HepG2 (cell line): ENCODE data around the gene GDF9. TPM values are rescaled to one million over a fixed set of nuclear protein-coding genes. Genes with fewer than 3 reads are reported as not detected.
A peak's percentile ranks its signal among the peaks of the same experiment; 100 is the strongest.

ENCODE experiments used
- AHDC1 ChIP-seq: sonication (generic); formaldehyde crosslinking; IDR thresholded peaks from 2 replicates; pipeline ENCODE4 v1.5.1; 2020; ENCODE audit warnings: mild to moderate bottlenecking, missing genetic modification reagents, borderline replicate concordance
- ARID4A ChIP-seq: sonication (generic); formaldehyde crosslinking; IDR thresholded peaks from 2 replicates; pipeline ENCODE4 v1.5.0; 2020; ENCODE audit warnings: mild to moderate bottlenecking, missing genetic modification reagents, borderline replicate concordance
- FOXO1 ChIP-seq: sonication (generic); formaldehyde crosslinking; IDR thresholded peaks from 2 replicates; pipeline ENCODE4 v1.4.0; 2020; ENCODE audit warnings: missing genetic modification reagents
- FOXP1 ChIP-seq, 2 experiments: fragments of 450-650 bp in 1 of 2; IDR thresholded peaks; 2 replicates each; pipeline ENCODE4 v1.6.1; 2017 to 2018; ENCODE audit warnings: antibody characterized with exemption in 1 of 2
- GMEB1 ChIP-seq: sonication (generic); formaldehyde crosslinking; IDR thresholded peaks from 2 replicates; pipeline ENCODE4 v1.5.1; 2020; ENCODE audit warnings: missing genetic modification reagents, mild to moderate bottlenecking, borderline replicate concordance
- HMG20A ChIP-seq: IDR thresholded peaks from 2 replicates; pipeline ENCODE4 v1.6.1; 2016; ENCODE audit warnings: borderline replicate concordance
- HOXA5 ChIP-seq: sonication (generic); formaldehyde crosslinking; IDR thresholded peaks from 2 replicates; pipeline ENCODE4 v1.4.0; 2020; ENCODE audit warnings: missing genetic modification reagents
- PLRG1 ChIP-seq: fragments of 450-650 bp; conservative IDR thresholded peaks from 2 replicates; pipeline ENCODE4 v1.6.1; 2016
- SALL1 ChIP-seq: sonication (generic); formaldehyde crosslinking; IDR thresholded peaks from 2 replicates; pipeline ENCODE4 v1.8.0; 2022; ENCODE audit warnings: mild to moderate bottlenecking, missing genetic modification reagents
- THYN1 ChIP-seq: sonication (generic); formaldehyde crosslinking; IDR thresholded peaks from 2 replicates; pipeline ENCODE4 v1.8.1; 2023; ENCODE audit warnings: low read depth, mild to moderate bottlenecking, moderate library complexity, missing genetic modification reagents, borderline replicate concordance
- ZGPAT ChIP-seq: IDR thresholded peaks from 2 replicates; pipeline ENCODE4 v1.6.1; 2016; ENCODE audit warnings: mild to moderate bottlenecking
- ZMYM4 ChIP-seq: sonication (generic); formaldehyde crosslinking; IDR thresholded peaks from 2 replicates; pipeline ENCODE4 v1.8.1; 2023; ENCODE audit warnings: mild to moderate bottlenecking, missing genetic modification reagents
- ZNF251 ChIP-seq: sonication (generic); formaldehyde crosslinking; IDR thresholded peaks from 2 replicates; pipeline ENCODE4 v1.9.0; 2021; ENCODE audit warnings: mild to moderate bottlenecking, missing genetic modification reagents
- ZNF580 ChIP-seq: IDR thresholded peaks from 2 replicates; pipeline ENCODE4 v1.6.1; 2016; ENCODE audit warnings: low read depth, borderline replicate concordance
- ZNF792 ChIP-seq: IDR thresholded peaks from 2 replicates; pipeline ENCODE4 v1.6.1; 2016
- polyA plus RNA-seq, 8 experiments: library from polyadenylated mRNA; depleted of rRNA in 3 of 8; stranded (reverse) in 7 of 8; unstranded in 1 of 8; fragments of >200 nt; fragmentation: Illumina TruSeq in 4 of 8; extraction: Trizol in 4 of 8; gene quantifications; 2 replicates each; pipeline versions ENCODE4 v1.2.1 to v1.2.3, GENCODE V29; 2011 to 2016; ENCODE audit warnings: low read depth in 4 of 8, missing spikeins in 1 of 8, mixed read lengths in 1 of 8; ENCODE audit not compliant: insufficient read depth in 1 of 8
- total RNA-seq, 5 experiments: library from RNA; depleted of rRNA; stranded (reverse); fragments of >200 nt; fragmentation: Illumina TruSeq; extraction: Trizol; gene quantifications; 2 replicates each; pipeline ENCODE4 v1.2.3, GENCODE V29; 2016; ENCODE audit warnings: low read depth in 1 of 5

GDF9 gene
- total and polyA plus RNA-seq, 2 of the 13 experiments (the other 11 are each of a cell fraction or from before 2014, with no cell fraction given): 0.33 to 0.38 TPM

DNA sequence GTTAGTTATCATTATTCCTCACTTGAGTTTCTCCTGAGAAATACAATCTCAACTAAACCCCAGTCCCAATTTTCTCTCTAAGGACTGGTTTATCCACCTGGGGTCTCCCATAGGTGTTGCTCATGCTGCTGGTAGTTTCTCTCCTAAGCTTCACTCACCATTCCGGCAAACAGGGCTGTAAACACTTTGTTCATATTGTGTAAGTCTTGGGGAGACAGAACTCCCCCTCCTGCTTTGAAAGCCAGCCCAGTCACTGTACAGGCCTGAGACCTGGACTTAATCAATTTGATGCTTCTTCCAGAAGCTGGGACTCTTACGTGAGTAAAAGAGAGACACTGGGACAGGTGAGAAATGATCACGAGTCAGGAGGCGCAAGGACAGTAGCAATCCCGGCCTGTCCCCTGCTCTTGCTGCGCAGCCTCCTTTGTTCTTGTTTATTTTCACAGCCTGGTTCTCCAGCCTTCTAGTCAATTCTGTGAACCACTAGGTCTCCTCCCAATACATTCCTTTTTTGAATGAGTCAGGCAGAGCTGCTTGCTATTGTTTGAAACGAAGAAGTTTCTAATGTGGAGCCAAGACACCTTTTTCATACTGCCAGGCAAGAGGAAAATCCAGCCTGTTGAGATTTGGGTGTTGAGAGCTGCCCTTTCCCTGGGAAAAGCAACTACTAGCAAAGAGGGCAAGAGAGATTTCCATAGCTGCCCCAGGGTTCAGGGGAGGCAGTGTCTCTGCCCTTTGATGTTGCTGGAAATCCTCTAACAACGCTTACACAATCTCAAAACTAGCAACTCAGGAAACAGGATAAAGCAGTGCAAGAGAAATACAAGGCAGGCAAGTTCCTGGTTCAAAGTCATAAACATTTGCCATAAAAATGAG is 26.6 kb downstream of the GDF9 start (continued):
- TF ChIP-seq ARID4A (peak; percentile 38; the same call in 1 of the 2 replicates), ZNF251 (CRISPR knock-in tag) (no peak), FOXO1 (peak; percentile 80; the same call in 1 of the 2 replicates), ZGPAT (CRISPR knock-in tag) (peak; percentile 51), PLRG1 (no peak), THYN1 (no peak), SALL1 (CRISPR knock-in tag) (peak; percentile 64), AHDC1 (CRISPR knock-in tag) (peak; percentile 92; the same call in 1 of the 2 replicates), GMEB1 (peak; percentile 30; the same call in 1 of the 2 replicates), HOXA5 (no peak), HMG20A (CRISPR knock-in tag) (peak; percentile 48; the same call in 1 of the 2 replicates), ZNF580 (CRISPR knock-in tag) (peak; percentile 47; the same call in 1 of the 2 replicates), FOXP1 (IDR thresholded peaks at IDR 0.05) (no peak), FOXP1 (CRISPR knock-in tag; IDR thresholded peaks at IDR 0.05) (peak; percentile 53), ZNF792 (CRISPR knock-in tag) (peak; percentile 68), ZMYM4 (CRISPR knock-in tag) (0 out of 2 replicates have a peak, but pooled peaks have one; percentile 45)
